GM12878 (cell line): ENCODE measurements around the gene SNCA.

Experiments used
- CTCF ChIP-seq, 3 experiments: IDR thresholded peaks in 2 of 3; conservative IDR thresholded peaks in 1 of 3; 2 replicates each; pipeline ENCODE4 v1.5.1; 2011; ENCODE audit warnings: low read depth in 3 of 3, low read length in 3 of 3, mild to moderate bottlenecking in 3 of 3, control low read depth in 2 of 3, moderate library complexity in 2 of 3, inconsistent platforms in 1 of 3, mixed read lengths in 1 of 3; ENCODE audit not compliant: control insufficient read depth in 2 of 3, insufficient read depth in 1 of 3; ENCODE audit errors: extremely low read depth in 1 of 3
- ESRRA ChIP-seq: IDR thresholded peaks from 2 replicates; pipeline ENCODE4 v1.6.1; 2012; ENCODE audit warnings: mild to moderate bottlenecking, low read length, improper control_type of control experiment
- NR2C2 ChIP-seq: IDR thresholded peaks from 2 replicates; pipeline ENCODE4 v1.6.1; 2011; ENCODE audit warnings: borderline replicate concordance, low read depth; ENCODE audit not compliant: control insufficient read depth, insufficient read length
- NRF1 ChIP-seq: conservative IDR thresholded peaks from 2 replicates; pipeline ENCODE4 v1.6.1; 2011; ENCODE audit warnings: mild to moderate bottlenecking, low read depth, low read length, improper control_type of control experiment
- RAD21 ChIP-seq: IDR thresholded peaks from 2 replicates; pipeline ENCODE4 v1.6.1; 2011; ENCODE audit warnings: mild to moderate bottlenecking, low read depth, low read length, moderate library complexity; ENCODE audit not compliant: insufficient read depth
- ZNF207 ChIP-seq: fragments of 450-650 bp; IDR thresholded peaks from 2 replicates; pipeline ENCODE4 v1.6.1; 2014; ENCODE audit warnings: antibody characterized with exemption, mild to moderate bottlenecking, borderline replicate concordance

GRCh38 chr4:89839558-89839957, 2.6 kb upstream of the SNCA start:
- no peak for TF ChIP-seq ZNF207
- no peak for TF ChIP-seq RAD21
- no peak for TF ChIP-seq NRF1
- TF ChIP-seq CTCF (IDR thresholded peaks at IDR 0.05 in 2 of 3, conservative IDR thresholded peaks at IDR 0.05 in 1 of 3; ENCODE audit: control insufficient read depth in 2 of 3, extremely low read depth in 1 of 3, insufficient read depth in 1 of 3, low read depth in 3 of 3, low read length in 3 of 3), result no peak
- no peak for TF ChIP-seq ESRRA
- TF ChIP-seq NR2C2, result no peak
